Fibroblast of skin of back (primary cell): ENCODE measurements around the gene MPZL3. TPM values are rescaled to one million over a fixed set of nuclear protein-coding genes. Genes with fewer than 3 reads are reported as not detected.

ENCODE experiments used
- DNase-seq: peaks from one replicate; pipeline ENCODE4 v3.0.0-alpha.2; 2013
- polyA plus RNA-seq, 2 experiments: library from polyadenylated mRNA; unstranded; fragments of 120-200 nt; gene quantifications; one replicate each; pipeline ENCODE4 v1.2.1, GENCODE V29; 2013; ENCODE audit not compliant: insufficient read length in 2 of 2

The MPZL3 gene
- polyA plus RNA-seq (2013, experiment 1 of 2; ENCODE audit: insufficient read length), result 0.60 TPM
- 0.26 TPM for polyA plus RNA-seq (2013, experiment 2 of 2; ENCODE audit: insufficient read length)

- DNase-seq, result peak; percentile 65
These were observed at the start of gene MPZL3 for GRCh38 chr11:118251858-118252652. TSS of gene MPZL3 (minus strand) at chr11:118252365. CDS start at chr11:118252294, 71 bp downstream.

- DNase-seq, result no peak
These were observed 49.5 kb upstream of the MPZL3 start for GRCh38 chr11:118301600-118302195.

- DNase-seq, result peak; percentile 11
These were observed 43.8 kb upstream of the MPZL3 start for GRCh38 chr11:118295815-118296454.

GRCh38 chr11:118295199-118295598 is 43.0 kb upstream of the MPZL3 start:
- DNase-seq, result no peak

GRCh38 chr11:118294053-118294452 is 41.9 kb upstream of the MPZL3 start:
- no peak for DNase-seq

GRCh38 chr11:118291477-118292135 is 39.4 kb upstream of the MPZL3 start:
- no peak for DNase-seq

- DNase-seq, result no peak
These were observed 38.8 kb upstream of the MPZL3 start for GRCh38 chr11:118290923-118291322.

- no peak for DNase-seq
These were observed 37.2 kb upstream of the MPZL3 start for GRCh38 chr11:118289401-118289800.

GRCh38 chr11:118287006-118287405 is 34.8 kb upstream of the MPZL3 start:
- no peak for DNase-seq

GRCh38 chr11:118286545-118286944 is 34.4 kb upstream of the MPZL3 start:
- DNase-seq, result no peak

- no peak for DNase-seq
These were observed 31.7 kb upstream of the MPZL3 start for GRCh38 chr11:118283756-118284350.

- DNase-seq, result no peak
These were observed 31.0 kb upstream of the MPZL3 start for GRCh38 chr11:118283037-118283636.

GRCh38 chr11:118282606-118283005 is 30.4 kb upstream of the MPZL3 start:
- DNase-seq, result no peak

GRCh38 chr11:118281284-118281683 is 29.1 kb upstream of the MPZL3 start:
- DNase-seq, result no peak

- DNase-seq, result peak; percentile 9
These were observed 25.1 kb upstream of the MPZL3 start for GRCh38 chr11:118277312-118277711.

- DNase-seq, result no peak
These were observed 24.3 kb upstream of the MPZL3 start for GRCh38 chr11:118276422-118276821.

- DNase-seq, result no peak
These were observed 23.0 kb upstream of the MPZL3 start for GRCh38 chr11:118275176-118275575.

- DNase-seq, result no peak
These were observed 22.0 kb upstream of the MPZL3 start for GRCh38 chr11:118274186-118274585.

GRCh38 chr11:118272001-118272400 is 19.8 kb upstream of the MPZL3 start:
- no peak for DNase-seq

- DNase-seq, result no peak
These were observed 15.3 kb upstream of the MPZL3 start for GRCh38 chr11:118267486-118267885.

GRCh38 chr11:118265954-118266353 is 13.8 kb upstream of the MPZL3 start:
- no peak for DNase-seq
